ENCODE data around the gene ARL5C.

ARL5C gene

DNA sequence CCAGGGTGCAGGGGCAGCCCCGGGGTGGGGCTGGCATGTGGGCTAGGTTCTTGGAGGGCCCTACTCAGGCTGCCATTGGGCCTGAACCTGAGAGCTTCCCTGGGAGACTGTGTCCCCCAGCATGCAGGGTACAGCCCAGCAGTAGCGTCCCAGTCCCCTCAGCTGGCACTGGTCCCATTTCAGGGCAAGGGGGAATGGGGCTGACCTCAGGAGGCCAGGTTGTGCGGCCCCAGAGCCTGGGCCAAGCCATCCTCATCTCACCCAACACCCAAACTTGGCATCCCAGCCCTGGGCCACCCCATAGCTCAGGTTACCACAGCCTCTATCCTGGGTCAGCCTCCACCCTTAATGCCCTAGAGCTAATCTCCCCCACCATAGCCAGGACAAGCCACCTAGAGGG lies 20.8 kb downstream of the ARL5C start:
- no peaks in the 10 kb centered on the region for H3F3A ChIP-seq (ENCODE audit: control insufficient read depth, insufficient read depth)
- H3K9me3 ChIP-seq (ENCODE audit: control insufficient read depth, insufficient read depth, low read length): no peaks in the 10 kb centered on the region

GRCh38 chr17:39144416-39144840 lies 21.5 kb downstream of the ARL5C start:
- TF ChIP-seq EZH2phosphoT487 (IDR thresholded peaks at IDR 0.05; ENCODE audit: borderline replicate concordance, low read length) (no peak), CTCF (IDR thresholded peaks at IDR 0.05; ENCODE audit: low read depth, low read length, poor library complexity, severe bottlenecking) (no peak)
- peaks cover 13% of the 10 kb centered on the region for H3K27me3 ChIP-seq (ENCODE audit: control insufficient read depth, low read length)
- peaks cover 5% of the 10 kb centered on the region for H3K4me1 ChIP-seq (ENCODE audit: control insufficient read depth, low read length)
- H3K79me2 ChIP-seq (ENCODE audit: control insufficient read depth, low read length): no peaks in the 10 kb centered on the region
- H3K36me3 ChIP-seq (ENCODE audit: control insufficient read depth, low read length): no peaks in the 10 kb centered on the region
- no peaks in the 10 kb centered on the region for H3K9me2 ChIP-seq (replicated peaks; ENCODE audit: control insufficient read depth, low read length)
- no peaks in the 10 kb centered on the region for H3K9me3 ChIP-seq (ENCODE audit: control insufficient read depth, insufficient read depth, low read length)
- no peak overlapping the region for H3K27ac ChIP-seq (ENCODE audit: low read depth, low read length)
- no peaks in the 10 kb centered on the region for H4K20me1 ChIP-seq (ENCODE audit: control insufficient read depth, insufficient read depth, low read depth, low read length)
- H3F3A ChIP-seq (ENCODE audit: control insufficient read depth, insufficient read depth): no peaks in the 10 kb centered on the region
- H3K4me2 ChIP-seq (ENCODE audit: low read length): no peak overlapping the region
- H3K4me3 ChIP-seq (ENCODE audit: low read length): no peak overlapping the region

More for the DNA sequence above, 20.8 kb downstream of the ARL5C start:
- Histone ChIP-seq H4K20me1 (ENCODE audit: control insufficient read depth, insufficient read depth, low read depth, low read length) (no peaks in the 10 kb centered on the region), H3K27me3 (ENCODE audit: control insufficient read depth, low read length) (peaks cover 20% of the 10 kb centered on the region), H3K36me3 (ENCODE audit: control insufficient read depth, low read length) (no peaks in the 10 kb centered on the region), H3K4me3 (ENCODE audit: low read length) (no peak overlapping the region), H3K4me2 (ENCODE audit: low read length) (no peak overlapping the region), H3K9me2 (replicated peaks; ENCODE audit: control insufficient read depth, low read length) (no peaks in the 10 kb centered on the region), H3K4me1 (ENCODE audit: control insufficient read depth, low read length) (no peaks in the 10 kb centered on the region), H3K27ac (ENCODE audit: low read depth, low read length) (no peak overlapping the region), H3K79me2 (ENCODE audit: control insufficient read depth, low read length) (no peaks in the 10 kb centered on the region)
- TF ChIP-seq EZH2phosphoT487 (IDR thresholded peaks at IDR 0.05; ENCODE audit: borderline replicate concordance, low read length) (no peak), CTCF (IDR thresholded peaks at IDR 0.05; ENCODE audit: low read depth, low read length, poor library complexity, severe bottlenecking) (no peak)

GRCh38 chr17:39143552-39144093 lies 22.3 kb downstream of the ARL5C start:
- H3K27me3 ChIP-seq (ENCODE audit: control insufficient read depth, low read length): peaks cover 5% of the 10 kb centered on the region
- H3K4me1 ChIP-seq (ENCODE audit: control insufficient read depth, low read length): peaks cover 13% of the 10 kb centered on the region
- H3K9me2 ChIP-seq (replicated peaks; ENCODE audit: control insufficient read depth, low read length): no peaks in the 10 kb centered on the region
- no peaks in the 10 kb centered on the region for H3K36me3 ChIP-seq (ENCODE audit: control insufficient read depth, low read length)
- no peaks in the 10 kb centered on the region for H4K20me1 ChIP-seq (ENCODE audit: control insufficient read depth, insufficient read depth, low read depth, low read length)
- no peaks in the 10 kb centered on the region for H3F3A ChIP-seq (ENCODE audit: control insufficient read depth, insufficient read depth)
- no peaks in the 10 kb centered on the region for H3K79me2 ChIP-seq (ENCODE audit: control insufficient read depth, low read length)
- no peak overlapping the region for H3K27ac ChIP-seq (ENCODE audit: low read depth, low read length)
- H3K4me2 ChIP-seq (ENCODE audit: low read length): no peak overlapping the region
- H3K9me3 ChIP-seq (ENCODE audit: control insufficient read depth, insufficient read depth, low read length): no peaks in the 10 kb centered on the region
- H3K4me3 ChIP-seq (ENCODE audit: low read length): no peak overlapping the region
- TF ChIP-seq EZH2phosphoT487 (IDR thresholded peaks at IDR 0.05; ENCODE audit: borderline replicate concordance, low read length) (no peak), CTCF (IDR thresholded peaks at IDR 0.05; ENCODE audit: low read depth, low read length, poor library complexity, severe bottlenecking) (no peak)

All from DOHH2 (cell line).